G401.6 (cell line): ENCODE results near the gene STX8.

Experiments
- FAIRE-seq: peaks from 2 replicates; lab custom pipeline; 2012; peaks lifted over from hg19 to GRCh38; lab: Jason Lieb, UNC

STX8 gene

DNA sequence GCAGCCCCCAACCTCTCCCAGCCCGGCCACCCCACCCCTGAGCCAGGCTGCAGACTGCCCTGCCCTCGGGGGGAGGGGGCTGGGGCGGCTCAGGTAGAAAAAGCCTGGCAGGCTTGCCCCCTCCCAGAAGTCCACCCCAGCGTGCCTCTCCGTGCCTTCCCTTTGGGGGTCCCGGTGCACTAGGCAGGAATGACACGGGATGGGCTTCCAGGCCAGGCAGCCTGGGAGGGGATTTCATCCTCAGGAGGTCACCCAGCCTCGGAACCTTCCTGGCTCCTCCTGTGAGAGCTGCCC, 369.3 kb downstream of the STX8 start:
- no peak for FAIRE-seq

- FAIRE-seq, result no peak
Observed at GRCh38 chr17:9205520-9206409, 369.9 kb downstream of the STX8 start.

GRCh38 chr17:9204637-9205329, 370.8 kb downstream of the STX8 start:
- FAIRE-seq, result no peak

GRCh38 chr17:9203771-9204425, 371.7 kb downstream of the STX8 start:
- no peak for FAIRE-seq

DNA sequence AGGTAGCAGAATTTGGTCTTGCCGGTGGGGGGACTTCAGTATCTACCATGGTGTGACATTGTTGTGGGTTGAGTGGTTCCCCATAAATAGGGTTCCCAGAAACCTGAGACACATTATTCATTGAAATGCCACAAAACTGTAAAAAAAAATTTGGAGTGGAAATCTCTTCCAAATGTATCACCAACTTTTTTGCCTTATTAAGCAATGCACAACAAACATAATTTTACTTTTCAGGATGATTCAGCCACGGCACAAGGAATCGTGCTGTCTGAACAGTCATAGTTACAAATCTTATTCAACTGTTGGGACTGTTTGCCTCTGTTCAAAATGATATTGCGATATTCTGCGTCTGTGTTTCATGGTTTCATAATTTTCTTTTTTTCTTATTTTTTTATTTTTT, 373.1 kb downstream of the STX8 start:
- no peak for FAIRE-seq

DNA sequence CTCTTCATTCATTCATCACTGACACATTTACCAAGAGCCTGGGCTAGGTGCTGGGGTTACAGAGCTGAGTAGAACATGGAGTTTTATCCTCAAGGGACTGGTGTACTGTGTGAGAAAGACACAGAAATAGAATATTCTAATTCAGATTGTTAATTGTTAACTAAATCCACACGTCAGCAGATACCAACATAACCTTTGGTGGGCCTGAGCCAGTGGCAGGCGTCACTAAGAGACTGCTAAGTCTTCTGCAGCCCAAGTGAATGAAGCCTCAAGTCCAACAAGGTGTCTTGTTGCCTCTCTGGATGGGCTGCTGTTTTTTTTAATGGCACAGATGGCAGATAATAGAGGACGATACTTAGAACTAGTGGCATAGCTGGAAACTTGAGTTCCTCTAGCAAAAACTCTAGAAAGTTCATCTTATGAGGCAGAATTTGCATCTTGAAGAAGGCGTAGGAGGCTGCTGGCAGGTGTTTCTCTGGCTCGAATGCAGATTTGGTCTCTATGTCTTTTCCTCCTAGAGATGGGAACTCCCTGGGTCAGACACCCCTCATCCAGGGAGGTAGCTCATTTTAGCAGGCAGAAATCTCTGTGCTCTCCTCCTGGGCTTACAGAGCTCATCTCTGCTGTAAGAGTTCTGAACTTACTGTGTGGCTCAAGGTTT, 374.8 kb downstream of the STX8 start:
- no peak for FAIRE-seq
